ENCODE results near the gene PRKAG2. TPM values are rescaled to one million over a fixed set of nuclear protein-coding genes. Genes with fewer than 3 reads are reported as not detected.
A peak's percentile ranks its signal among the peaks of the same experiment; 100 is the strongest.

Gene PRKAG2
- total RNA-seq, 1 donor from 2014 or later = 17.9 TPM

DNA sequence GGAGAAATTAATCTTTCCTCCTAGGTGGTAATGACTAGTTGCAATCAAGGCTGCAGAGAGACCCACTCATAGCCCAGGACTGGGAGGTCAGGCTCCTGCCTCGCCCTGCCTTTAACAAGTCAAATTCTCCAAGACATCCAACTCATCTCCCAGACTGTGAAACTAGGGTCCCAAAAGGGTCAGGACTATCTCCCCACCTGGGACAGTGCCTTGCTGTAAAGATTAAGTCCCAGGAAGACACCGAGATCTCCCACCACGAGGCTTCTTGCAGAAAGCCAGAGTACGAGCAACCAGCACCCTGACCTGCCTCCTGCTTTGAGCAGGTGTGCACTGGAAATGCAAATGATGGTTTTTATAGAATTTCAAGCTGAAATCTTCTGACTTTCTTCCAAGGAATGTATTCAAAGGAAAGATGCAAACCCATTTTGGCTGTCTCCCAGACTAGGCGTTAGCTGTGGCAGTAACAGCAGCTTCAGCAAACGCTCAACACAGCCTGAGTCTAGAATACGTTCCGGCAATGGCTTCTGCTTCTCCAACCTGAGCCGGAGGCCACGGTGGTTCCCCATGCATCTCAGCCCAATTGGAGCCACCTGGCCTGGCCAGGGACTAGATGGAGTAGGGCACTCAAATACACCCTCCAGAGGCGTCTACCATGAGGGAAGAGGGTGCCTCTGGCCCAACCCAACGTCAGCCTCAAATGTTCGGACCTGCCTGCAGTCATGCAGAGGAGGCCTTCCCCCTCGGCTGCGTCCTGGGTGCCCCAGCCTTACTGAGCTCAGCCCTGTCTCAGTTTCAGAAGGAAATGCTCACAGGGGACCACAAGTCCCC, 170.4 kb downstream of the PRKAG2 start:
- no peak overlapping the region for H3K4me3 Mint-ChIP-seq
- H3K9me3 Mint-ChIP-seq = no peaks in the 10 kb centered on the region
- DNase-seq (ENCODE audit: extremely low spot score, unreplicated experiment) = no peak
- TF ChIP-seq, protein P1, sequence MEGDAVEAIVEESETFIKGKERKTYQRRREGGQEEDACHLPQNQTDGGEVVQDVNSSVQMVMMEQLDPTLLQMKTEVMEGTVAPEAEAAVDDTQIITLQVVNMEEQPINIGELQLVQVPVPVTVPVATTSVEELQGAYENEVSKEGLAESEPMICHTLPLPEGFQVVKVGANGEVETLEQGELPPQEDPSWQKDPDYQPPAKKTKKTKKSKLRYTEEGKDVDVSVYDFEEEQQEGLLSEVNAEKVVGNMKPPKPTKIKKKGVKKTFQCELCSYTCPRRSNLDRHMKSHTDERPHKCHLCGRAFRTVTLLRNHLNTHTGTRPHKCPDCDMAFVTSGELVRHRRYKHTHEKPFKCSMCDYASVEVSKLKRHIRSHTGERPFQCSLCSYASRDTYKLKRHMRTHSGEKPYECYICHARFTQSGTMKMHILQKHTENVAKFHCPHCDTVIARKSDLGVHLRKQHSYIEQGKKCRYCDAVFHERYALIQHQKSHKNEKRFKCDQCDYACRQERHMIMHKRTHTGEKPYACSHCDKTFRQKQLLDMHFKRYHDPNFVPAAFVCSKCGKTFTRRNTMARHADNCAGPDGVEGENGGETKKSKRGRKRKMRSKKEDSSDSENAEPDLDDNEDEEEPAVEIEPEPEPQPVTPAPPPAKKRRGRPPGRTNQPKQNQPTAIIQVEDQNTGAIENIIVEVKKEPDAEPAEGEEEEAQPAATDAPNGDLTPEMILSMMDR (conservative IDR thresholded peaks at IDR 0.05) = no peak
- peak overlapping the region; percentile 36 for H3K27ac Mint-ChIP-seq
- peaks cover 14% of the 10 kb centered on the region for H3K4me1 Mint-ChIP-seq (ENCODE audit: unreplicated experiment)
- peaks cover 8% of the 10 kb centered on the region for H3K27me3 Mint-ChIP-seq
- no peaks in the 10 kb centered on the region for H3K36me3 Mint-ChIP-seq

- TF ChIP-seq, protein P1 (conservative IDR thresholded peaks at IDR 0.05) = peak; percentile 68
- Mint-ChIP-seq H3K27me3 (peaks cover 8% of the 10 kb centered on the region), H3K9me3 (no peaks in the 10 kb centered on the region), H3K27ac (peak overlapping the region; percentile 63), H3K4me1 (ENCODE audit: unreplicated experiment) (peaks cover 14% of the 10 kb centered on the region), H3K4me3 (peak overlapping the region; percentile 13), H3K36me3 (no peaks in the 10 kb centered on the region)
- DNase-seq (ENCODE audit: extremely low spot score, unreplicated experiment) = no peak
These were observed 171.2 kb downstream of the PRKAG2 start for GRCh38 chr7:151705636-151706276.

DNA sequence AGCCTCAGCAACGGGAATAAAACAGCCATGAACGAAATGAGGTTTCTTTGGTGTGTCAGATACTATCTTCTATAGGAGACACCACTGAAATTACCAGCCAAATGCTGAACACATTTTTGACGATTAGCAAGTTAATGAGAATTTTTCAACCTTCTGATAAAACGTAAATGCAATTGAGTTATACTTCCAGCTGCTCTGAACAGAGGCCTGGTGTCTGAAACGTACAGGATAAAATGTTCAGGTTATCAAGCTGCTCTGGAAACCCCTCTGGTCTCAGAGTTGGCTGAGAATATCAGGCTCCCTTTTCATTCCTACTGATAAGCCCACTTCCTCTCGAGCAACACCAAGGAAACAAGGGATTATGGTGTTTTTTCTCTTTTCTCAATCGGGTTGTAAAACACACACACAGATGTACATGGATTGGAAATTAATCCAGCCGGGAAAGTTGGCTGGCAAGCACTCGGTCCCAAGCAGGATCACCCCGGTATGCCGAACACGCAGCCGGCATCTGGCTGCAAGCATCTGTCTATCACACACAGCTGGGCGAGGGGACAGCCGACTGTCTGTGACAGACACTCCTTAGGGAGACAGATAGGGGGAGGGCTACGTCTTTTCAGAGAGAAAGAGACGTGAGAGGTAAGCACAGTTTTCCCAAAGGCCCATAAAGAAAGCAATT, 171.8 kb downstream of the PRKAG2 start:
- no peak overlapping the region for H3K4me3 Mint-ChIP-seq
- DNase-seq (ENCODE audit: extremely low spot score, unreplicated experiment) = no peak
- peak overlapping the region; percentile 63 for H3K27ac Mint-ChIP-seq

DNA sequence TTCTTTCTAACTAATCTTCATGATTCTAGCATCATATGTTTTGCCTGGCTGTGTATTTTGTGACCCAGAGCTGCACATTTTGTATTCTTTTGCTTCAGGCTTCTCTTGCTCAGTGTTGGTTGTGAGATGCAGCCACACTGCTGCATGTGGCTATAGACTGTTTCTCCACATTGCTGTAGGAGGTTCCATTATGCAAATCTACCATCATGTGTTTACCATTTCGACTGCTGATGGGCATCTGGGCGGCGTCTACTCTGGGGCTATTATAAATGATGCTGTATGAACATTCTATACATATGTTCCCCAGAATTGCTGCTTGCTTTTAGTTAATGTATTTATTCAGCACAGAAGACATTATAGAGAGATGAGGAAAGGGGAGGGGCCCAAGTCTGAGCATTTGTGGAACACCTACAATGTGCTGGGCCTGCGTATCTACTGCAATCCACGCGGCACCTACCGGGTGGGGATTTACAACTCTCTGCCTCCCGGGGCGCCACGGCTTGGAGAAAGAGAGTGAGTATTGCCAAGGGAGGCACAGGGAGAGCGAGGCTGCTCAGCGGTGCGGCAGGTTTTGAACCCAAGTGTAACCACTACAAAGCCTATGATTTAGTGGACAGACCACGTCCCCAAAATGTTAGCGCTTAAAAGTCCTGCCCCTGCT, 172.5 kb downstream of the PRKAG2 start:
- Mint-ChIP-seq H3K4me3 (no peak overlapping the region), H3K4me1 (ENCODE audit: unreplicated experiment) (peaks cover 16% of the 10 kb centered on the region), H3K9me3 (no peaks in the 10 kb centered on the region), H3K27ac (no peak overlapping the region), H3K36me3 (no peaks in the 10 kb centered on the region), H3K27me3 (peaks cover 8% of the 10 kb centered on the region)
- DNase-seq (ENCODE audit: extremely low spot score, unreplicated experiment) = no peak
- TF ChIP-seq, protein P1 (conservative IDR thresholded peaks at IDR 0.05) = no peak

More for the DNA sequence above, 171.8 kb downstream of the PRKAG2 start:
- peaks cover 14% of the 10 kb centered on the region for H3K4me1 Mint-ChIP-seq (ENCODE audit: unreplicated experiment)
- H3K27me3 Mint-ChIP-seq = peaks cover 8% of the 10 kb centered on the region
- TF ChIP-seq, protein P1 (conservative IDR thresholded peaks at IDR 0.05) = no peak
- H3K9me3 Mint-ChIP-seq = no peaks in the 10 kb centered on the region
- H3K36me3 Mint-ChIP-seq = no peaks in the 10 kb centered on the region

- H3K27me3 Mint-ChIP-seq = peaks cover 8% of the 10 kb centered on the region
- H3K36me3 Mint-ChIP-seq = no peaks in the 10 kb centered on the region
- TF ChIP-seq, protein P1 (conservative IDR thresholded peaks at IDR 0.05) = no peak
- peaks cover 20% of the 10 kb centered on the region for H3K4me1 Mint-ChIP-seq (ENCODE audit: unreplicated experiment)
- H3K9me3 Mint-ChIP-seq = no peaks in the 10 kb centered on the region
- no peak overlapping the region for H3K27ac Mint-ChIP-seq
- DNase-seq (ENCODE audit: extremely low spot score, unreplicated experiment) = no peak
- H3K4me3 Mint-ChIP-seq = no peak overlapping the region
These were observed 174.0 kb downstream of the PRKAG2 start for GRCh38 chr7:151702961-151703360.

Data from type B pancreatic cell (in vitro differentiated cells).